NOMO-1 treated with DMSO at 0.1 percent for 48 hours (cell line): ENCODE measurements around the gene OR8B8.
A peak's percentile ranks its signal among the peaks of the same experiment; 100 is the strongest.
"Not testable (repeated sequence)": the region's sequence is repeated elsewhere in the genome, so short reads cannot be mapped to it uniquely, and the experiment has no call there.

Experiments used
- DNase-seq: peaks from one replicate; lab custom pipeline; 2025; ENCODE audit not compliant: unreplicated experiment; lab: John Stamatoyannopoulos, UW

The OR8B8 gene, protein sequence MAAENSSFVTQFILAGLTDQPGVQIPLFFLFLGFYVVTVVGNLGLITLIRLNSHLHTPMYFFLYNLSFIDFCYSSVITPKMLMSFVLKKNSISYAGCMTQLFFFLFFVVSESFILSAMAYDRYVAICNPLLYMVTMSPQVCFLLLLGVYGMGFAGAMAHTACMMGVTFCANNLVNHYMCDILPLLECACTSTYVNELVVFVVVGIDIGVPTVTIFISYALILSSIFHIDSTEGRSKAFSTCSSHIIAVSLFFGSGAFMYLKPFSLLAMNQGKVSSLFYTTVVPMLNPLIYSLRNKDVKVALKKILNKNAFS

DNA sequence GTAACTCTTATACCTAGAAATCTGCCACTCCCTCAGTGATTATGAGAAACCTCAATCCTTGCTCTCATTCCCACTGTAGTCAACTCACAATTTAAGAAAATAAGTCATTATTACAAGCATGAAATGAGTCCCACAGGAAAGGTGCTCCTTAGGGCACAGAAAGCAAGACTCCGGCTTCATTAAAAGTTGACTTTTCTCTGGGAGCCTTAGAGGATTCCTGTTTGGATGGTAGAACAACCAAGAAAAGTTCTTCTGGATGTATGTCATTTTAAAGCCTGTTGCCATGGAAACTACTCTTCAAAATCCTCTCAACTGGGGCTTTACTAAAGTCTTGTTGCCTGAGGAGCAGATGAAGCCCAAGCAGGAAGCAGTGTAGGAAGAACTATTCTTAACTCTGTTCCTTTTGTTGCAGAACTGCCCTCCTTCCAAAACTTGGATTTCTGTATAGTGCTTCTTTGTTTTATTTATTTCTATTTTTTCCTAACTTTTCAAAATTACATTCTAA, at the start of gene OR8B8:
OR8B8 (minus strand) TSS at position 51 of the 505 bp plus-strand sequence. CDS start 4,611 bp downstream, outside the sequence.
- no peak for DNase-seq

DNA sequence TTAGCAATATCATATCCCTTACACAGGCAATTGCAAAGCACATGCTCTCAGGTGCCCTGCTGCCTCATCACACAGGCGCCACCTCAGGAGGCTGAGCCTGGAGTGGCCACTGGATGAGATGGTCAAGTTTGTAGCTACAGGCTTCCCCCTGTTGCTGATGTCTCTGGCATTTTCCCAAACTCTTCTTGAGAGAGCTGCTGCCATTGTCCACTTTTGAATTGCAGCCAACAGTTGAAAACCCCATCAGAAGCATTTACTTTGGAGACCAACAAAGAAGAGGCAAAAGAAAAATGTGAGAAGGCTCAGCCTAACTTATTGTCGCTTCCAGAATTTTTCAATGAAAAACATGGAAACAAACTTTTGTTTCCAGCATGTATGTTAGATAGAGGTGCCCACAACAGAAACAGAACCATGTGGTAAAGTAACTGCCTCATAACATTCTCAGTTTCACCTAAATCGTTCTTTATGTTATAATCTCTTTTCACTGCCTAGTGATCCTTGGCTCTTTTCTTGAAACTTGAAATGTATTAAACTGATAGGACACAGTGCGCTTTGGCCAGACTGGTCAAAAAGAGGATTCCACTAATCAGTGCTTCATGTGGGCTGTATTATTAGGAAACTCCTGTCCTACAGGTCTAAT, 47.6 kb upstream of the OR8B8 start:
- no peak for DNase-seq

DNA sequence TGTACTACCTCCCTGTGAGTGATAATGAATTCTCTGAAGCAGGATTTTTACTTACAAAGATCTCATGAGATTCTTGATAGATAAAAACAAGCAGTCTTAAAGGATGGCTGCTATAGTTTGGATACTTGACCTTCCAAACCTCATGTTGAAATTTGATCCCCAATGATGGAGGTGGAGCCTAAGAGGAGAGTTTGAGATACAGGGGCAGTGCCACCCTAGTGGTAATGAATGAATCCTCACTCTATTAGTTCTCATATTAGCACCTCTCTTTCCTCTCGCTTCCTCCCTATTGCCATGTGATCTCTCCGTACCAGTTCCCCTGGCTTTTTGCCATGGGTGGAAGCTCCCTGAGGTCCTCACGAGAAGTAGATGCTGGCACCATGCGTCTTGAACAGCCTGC, 37.9 kb upstream of the OR8B8 start:
- no peak for DNase-seq

- no peak for DNase-seq
Observed at GRCh38 chr11:124482362-124483147, 37.1 kb upstream of the OR8B8 start.

- peak; percentile 32 for DNase-seq
Observed at GRCh38 chr11:124481365-124482323, 36.1 kb upstream of the OR8B8 start.

DNA sequence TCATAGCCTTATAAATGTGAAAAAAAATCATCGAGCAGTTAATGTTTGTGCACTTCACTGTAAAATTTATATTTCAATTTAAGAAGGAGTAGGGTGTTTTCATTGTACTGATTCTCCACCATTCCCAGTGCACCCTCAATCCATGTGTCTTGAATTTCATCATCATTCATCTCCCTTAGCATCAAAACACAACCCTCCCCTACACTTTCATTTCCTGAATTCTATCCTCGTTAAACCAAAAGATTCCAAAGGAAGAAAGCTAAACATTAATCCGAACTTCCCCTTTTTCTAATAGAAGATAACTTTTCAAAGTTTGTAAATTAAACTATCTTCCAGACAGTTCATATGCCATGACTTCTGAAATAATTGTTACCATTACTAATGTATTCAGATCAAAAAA, 34.1 kb upstream of the OR8B8 start:
- DNase-seq = no peak

- no peak for DNase-seq
Observed at GRCh38 chr11:124475265-124475664, 29.8 kb upstream of the OR8B8 start.

- DNase-seq = no peak
Observed at GRCh38 chr11:124474779-124475178, 29.3 kb upstream of the OR8B8 start.

DNA sequence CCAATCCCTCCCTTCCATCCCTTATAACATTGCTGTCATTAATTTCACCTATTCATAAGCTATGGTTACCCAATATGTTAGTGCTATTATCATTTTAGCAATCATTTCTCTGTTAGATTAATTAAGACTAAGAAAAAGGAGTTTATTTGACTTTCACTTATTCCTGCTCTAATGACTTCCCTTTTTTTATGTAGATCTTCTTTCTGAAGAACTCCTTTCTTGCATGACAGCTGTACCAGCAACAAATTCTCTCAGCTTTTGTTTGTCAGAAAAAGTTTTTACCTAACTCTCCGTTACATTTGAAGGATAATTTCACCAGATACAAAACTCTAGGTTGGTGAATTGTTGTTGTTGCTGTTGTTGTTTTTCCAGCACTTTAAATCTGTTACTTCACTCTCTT, 28.6 kb upstream of the OR8B8 start:
- DNase-seq = peak; percentile 23

GRCh38 chr11:124473476-124473875, 28.0 kb upstream of the OR8B8 start:
- no peak for DNase-seq

- no peak for DNase-seq
Observed at GRCh38 chr11:124470561-124471227, 25.2 kb upstream of the OR8B8 start.

DNA sequence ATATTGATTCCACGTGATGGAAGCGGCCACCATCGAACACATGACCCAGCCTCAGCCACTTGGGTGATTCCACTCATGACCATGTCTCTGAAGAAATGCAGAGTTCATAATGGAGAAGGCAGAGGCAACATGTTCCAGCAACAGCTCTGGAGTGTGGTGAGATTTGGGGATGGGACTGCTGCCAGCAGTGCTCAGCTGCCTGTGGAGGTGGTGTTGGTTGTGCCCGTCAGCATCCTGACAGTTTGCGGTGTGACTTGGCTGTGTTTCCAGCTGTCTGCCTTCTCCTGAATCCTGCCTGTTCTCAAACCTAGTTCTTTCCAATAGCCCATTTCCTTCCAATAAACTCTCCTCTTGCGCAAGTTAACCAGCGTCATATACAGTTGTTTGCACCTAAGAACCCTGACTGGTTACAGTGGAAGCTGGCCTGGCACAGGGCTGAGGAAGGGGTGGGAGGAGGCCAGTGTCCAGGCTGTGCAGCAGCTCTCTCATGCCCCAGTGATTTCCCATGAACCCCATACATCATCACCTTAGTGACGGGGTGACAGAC, 22.0 kb upstream of the OR8B8 start:
- no peak for DNase-seq

GRCh38 chr11:124465368-124465767, 19.9 kb upstream of the OR8B8 start:
- DNase-seq = no peak

DNA sequence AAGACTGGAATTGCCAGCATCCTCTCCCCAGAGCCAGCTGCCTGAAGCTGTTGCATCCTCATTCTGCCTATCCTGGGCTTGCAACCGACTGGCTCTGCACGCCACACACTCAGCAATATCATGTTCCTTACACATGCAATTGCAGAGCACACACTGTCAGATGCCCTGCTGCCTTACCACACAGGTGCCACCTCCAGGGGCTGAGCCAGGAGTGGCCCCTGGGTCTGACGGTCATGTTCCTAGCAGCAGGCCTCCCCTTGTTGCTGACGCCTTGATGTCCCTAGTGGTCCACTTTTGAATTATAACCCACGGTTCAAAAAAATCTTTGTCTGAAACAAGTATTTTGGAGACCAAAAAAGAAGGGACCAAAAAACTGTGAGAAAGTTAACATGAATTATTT, 18.5 kb upstream of the OR8B8 start:
- no peak for DNase-seq

DNA sequence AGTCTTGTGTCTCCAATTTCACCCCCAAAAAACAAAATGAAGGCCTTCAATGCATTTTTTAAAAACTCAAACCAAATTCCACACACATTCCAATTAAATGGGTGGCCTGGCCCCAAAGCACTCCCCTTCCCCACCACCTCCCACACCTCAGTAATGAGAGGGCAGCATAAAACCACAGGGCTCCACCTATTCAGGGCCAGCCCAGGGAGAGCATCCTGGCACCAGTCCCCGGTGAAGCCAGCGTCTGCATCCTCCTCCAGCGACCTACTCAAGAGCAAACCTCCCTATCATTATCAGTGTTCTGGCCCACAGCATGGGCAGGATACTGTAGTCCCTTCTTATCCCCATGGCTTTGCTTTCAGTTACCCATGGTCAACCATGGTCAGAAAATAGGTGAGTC, 17.8 kb upstream of the OR8B8 start:
- DNase-seq = no peak

DNA sequence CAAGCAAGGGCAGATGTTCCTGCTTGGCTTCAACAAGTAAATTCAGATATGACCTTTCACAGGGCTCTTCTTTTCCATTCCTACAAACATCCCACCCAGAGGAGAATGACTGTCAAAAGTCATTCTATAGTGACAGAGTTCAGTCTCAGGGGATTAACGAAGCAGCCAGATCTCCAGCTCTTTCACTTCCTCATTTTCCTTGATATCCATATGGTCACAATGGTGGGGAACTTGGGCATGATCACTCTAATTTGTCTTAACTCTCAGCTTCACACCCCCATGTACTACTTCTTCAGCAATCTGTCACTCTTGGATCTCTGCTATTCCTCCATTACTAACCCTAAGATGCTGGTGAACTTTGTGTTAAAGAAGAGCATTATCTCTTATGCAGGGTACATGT, 15.0 kb upstream of the OR8B8 start:
- peak; percentile 30 for DNase-seq

- not testable (repeated sequence) for DNase-seq
Observed at GRCh38 chr11:124459379-124459778, 13.9 kb upstream of the OR8B8 start.

DNA sequence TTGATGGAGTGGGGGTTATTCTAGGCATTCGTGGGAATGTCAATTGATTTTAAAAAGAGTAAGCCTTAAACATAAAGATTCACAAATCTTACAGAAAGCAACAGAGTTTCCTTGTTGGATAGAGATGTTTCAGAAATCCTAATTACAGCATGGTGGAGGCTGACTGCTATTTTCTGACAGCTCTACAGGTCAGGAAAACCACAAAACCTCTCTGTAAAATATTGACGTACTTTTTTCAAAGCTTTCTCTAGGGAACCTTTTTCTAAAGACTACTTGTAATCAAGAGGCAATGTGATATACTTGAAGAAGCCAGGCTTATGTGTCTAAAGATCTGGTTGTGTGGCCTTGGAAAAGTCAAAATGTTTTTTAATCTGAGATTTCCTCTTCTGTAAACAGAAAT, 9.1 kb upstream of the OR8B8 start:
- DNase-seq = no peak

DNA sequence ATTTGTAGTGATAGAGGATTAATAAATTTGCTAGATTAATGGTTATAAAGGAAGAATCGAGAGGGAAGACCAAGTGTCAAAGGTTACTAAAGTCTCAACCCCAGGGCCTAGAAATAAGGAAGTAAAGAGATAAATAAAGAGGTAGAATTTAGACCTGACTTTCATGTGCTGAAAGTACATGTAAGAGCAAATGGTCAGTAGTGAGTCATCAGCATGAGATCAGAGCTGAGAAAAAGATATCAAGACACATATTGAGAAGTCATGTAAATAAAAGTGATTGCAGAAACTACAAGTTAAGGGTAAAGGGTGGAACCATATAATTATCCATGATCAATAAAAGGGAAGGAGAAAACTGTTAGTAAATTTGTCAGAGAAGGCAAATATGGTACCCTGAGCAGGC, 1.4 kb upstream of the OR8B8 start:
- no peak for DNase-seq

DNA sequence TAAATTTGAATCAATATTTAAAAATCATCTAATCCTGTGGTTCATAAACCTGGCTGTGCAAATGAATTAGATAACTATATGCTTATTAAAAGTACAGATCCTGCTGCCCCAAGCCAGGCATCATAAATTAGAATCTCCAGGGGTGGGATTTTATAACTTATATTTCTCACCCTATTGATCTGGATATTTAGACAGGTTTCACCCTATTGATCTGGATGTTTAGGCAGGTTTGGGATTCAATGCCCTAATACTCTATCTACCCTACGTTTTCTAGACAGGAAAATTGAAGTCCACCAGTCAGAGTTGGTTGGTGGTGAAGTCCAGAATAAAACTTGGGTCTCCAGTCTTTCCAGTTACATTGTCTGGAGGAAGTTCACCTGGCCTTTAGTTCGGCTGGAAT, 2.6 kb downstream of the OR8B8 start:
- DNase-seq = no peak
